HG03280 (cell line): ENCODE data around the gene TCAF2.
"Not testable (repeated sequence)": the region's sequence is repeated elsewhere in the genome, so short reads cannot be mapped to it uniquely, and the experiment has no call there.

Source experiments
- ATAC-seq: cut with Tn5 transposase; IDR thresholded peaks from one replicate; pipeline ENCODE4 v1.9.1; 2021; ENCODE audit warnings: mild to moderate bottlenecking, moderate library complexity; ENCODE audit not compliant: unreplicated experiment

The TCAF2 gene

DNA sequence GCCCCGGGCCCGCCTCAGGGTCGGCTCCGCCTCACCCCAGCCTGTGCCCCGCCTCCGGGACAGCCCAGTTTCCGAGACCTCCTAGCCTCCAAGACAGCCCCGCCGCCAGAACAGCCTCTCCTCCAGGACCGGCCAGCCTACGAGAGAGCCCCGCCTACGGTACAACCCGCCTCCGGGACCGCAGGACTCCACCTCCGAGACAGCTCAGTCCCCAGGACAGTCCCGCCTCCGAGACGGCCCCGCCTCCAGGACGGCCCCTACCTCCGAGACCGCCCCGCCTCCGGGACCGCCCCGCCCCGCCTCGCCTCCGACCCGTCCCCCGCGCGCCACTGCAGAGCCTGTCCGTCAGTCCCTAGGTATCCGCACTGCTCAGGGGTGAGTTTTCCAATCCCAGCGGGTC is at the start of gene TCAF2:
Gene TCAF2, plus strand, starts transcription at position 329 of the 400 bp plus-strand sequence.
- ATAC-seq: peak; percentile 87

DNA sequence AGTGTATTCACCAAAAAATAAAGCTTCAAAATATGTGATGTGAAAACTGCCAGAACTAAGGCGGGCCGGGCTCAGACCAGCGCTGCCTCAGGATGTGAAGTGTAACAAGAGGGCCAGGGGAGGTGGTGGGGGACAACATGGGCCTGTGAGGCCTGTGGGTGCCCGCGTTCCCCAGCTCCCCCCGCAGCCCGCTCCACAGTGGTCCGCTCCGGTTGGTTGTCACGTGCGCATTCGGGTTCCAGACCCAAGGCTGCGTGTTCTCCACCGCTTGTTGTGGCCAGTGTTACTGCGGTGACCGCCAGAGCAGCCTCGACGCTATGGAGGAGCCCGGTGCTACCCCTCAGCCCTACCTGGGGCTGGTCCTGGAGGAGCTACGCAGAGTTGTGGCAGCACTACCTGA is 49.3 kb upstream of the TCAF2 start, which contains the start of gene CTAGE15:
Gene CTAGE15, plus strand, starts transcription at position 301 of the 400 bp plus-strand sequence. Its CDS starts 17 bp downstream, at position 318.
- not testable (repeated sequence) for ATAC-seq

DNA sequence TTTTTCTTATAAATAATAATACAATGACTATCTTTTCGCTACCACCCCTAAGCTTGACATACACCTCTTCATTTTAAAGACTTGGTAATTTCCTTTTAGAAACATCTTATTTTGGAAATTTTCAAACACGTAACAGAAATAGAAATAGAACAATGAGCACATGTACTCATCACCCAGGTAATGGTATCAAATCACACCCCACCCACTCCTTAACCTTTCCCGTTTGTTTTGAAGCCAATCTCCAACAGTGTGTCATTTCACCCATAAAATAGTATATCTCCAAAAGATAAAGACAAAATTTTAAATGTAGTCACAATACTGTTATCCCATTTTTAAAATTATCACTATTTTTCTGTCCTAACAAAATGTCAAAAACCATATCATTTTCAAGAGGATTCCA is 32.6 kb upstream of the TCAF2 start:
- not testable (repeated sequence) for ATAC-seq

DNA sequence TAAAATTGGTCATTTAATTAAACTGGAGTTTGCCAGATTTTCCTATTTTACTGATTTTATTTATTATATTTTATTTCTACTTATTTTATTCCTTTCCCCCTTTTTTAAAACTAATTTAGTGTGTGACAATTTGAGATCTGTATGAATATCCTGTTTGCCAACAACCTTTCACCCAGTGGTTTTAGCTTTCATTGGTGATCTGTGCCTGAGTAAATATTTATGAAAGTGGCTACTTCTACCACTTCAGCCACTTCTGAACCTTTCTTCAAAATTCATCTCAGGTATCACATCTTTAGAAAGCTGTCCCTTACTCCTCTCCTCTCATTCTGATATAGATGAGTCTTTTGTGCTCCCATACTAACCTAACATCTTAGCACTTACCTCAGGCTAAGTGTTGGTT is 30.9 kb upstream of the TCAF2 start:
- not testable (repeated sequence) for ATAC-seq

DNA sequence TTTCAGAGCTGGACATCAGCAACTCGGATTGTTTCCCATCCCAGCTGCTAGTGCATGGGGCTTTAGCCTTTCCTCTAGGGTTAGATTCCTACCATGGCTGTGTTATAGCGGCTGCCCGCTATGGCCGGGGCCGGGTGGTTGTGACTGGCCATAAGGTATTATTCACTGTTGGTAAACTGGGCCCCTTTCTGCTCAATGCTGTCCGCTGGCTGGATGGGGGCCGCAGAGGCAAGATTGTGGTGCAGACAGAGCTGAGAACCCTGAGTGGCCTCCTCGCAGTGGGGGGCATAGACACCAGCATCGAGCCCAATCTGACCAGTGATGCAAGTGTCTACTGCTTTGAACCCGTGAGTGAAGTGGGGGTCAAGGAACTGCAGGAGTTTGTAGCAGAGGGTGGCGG is 22.7 kb upstream of the TCAF2 start:
- ATAC-seq: not testable (repeated sequence)

DNA sequence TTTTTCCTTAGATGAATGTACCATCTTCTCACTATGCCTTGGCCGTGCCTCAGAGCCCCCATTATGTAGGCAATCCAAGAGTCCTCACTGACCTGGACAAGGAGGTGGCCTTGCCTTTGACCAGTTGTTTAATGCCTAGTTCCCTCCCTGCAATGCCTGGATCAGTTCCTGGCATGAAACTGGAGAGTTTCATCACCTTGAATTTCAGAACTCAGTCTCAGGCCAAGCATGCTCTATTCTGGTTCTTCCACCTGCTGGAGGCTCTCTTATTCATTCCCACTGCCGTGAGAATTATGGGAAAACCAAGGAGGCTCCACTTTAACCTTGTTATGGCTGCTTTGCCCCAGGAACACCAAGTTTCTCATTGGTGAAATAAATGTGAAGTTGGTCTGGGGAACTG is 17.2 kb upstream of the TCAF2 start:
- ATAC-seq: not testable (repeated sequence)

DNA sequence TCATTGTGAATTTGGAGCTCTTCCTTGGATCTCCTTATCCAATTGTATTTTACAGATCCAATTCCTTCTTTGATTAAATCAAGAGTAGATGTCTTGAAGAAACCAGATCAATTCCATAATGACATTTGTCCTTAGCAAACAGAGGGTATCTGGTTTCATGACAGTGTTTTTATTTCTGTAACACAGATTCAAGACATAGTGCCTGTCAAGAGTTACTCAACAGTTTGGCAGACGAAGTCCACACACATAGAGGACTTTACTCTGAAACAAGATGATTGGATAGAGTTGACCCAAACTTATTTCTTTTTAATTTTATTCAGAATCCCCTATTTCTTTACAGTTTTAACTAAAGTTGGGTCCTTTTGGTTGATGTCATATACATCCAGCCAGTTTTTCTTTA is 14.7 kb upstream of the TCAF2 start:
- not testable (repeated sequence) for ATAC-seq

DNA sequence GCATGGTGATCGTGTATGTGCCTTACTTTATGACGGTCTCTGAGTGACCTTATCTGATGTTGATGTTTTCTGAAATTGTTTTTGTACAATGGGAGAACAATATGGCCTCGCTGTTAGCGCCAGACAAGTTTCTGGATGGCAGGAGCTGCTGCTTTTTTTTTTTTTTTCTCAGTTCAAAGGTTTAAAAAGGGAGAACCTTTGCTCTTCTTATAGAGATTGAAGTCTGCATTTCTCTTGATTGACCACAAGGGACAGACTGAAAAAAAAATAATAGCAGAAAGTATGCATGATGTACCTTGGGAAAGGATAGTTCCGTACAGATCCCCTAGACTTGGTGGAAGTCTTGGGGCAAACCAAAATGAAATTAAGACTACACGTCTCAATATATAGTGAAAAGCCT is 5.2 kb upstream of the TCAF2 start:
- not testable (repeated sequence) for ATAC-seq

DNA sequence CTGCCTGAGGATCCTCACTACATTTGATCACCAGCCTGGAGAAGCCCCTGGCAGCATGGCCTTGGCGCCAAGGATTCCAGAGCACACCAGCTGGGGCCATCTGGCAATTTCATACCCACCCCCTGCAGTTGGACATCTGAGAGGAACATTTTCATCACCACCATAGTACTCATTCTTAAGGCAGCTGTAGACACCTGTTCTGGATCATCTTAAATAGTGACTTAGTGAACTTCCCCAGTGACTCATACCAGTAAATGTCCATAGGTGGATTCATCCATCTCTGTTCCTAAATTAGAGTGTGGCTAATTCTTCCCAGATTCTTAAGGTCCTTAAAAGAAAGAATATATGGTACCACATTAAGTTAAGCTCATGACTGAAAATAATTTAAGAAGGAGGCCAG is 3.6 kb upstream of the TCAF2 start:
- not testable (repeated sequence) for ATAC-seq

DNA sequence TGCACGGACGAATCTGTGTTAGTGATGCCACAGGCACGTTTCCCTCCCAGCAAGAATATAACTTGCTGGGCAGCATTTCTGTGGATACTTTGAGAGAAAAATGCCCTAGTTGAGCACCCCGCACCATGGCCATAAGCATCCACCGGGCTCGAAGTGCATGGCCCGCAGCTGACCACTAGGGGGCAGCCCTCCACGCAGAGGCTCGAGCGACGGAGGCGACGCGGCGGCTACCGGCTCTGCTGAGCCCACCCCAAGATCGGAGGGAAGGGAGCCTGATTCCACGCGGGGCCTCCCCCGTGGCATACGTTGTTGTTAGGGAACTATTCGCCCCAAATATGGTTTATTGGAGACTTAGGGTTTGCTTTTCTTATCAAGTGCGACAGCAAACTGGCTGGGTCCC is 716 bp upstream of the TCAF2 start:
- peak; percentile 23 for ATAC-seq

DNA sequence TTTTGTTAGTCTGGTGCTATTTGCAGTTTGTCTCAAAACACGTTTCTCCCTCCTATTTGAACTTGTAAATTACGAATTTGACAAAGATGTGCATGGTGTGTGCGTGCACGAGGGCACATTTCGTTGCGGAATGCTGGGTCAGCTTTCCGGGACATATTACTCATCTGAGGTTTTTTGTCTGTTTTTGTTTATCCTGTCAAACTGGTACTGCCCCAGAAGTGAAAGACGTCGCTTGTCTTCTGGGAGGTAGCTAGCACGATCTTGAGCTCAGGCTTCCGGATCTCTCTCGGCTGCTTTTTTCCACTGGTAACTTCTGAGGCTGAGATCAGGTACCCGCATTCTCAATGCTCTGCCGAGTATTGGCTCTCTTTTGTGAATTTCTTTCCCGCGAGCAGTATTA is 401 bp downstream of the TCAF2 start:
- ATAC-seq: peak; percentile 33

DNA sequence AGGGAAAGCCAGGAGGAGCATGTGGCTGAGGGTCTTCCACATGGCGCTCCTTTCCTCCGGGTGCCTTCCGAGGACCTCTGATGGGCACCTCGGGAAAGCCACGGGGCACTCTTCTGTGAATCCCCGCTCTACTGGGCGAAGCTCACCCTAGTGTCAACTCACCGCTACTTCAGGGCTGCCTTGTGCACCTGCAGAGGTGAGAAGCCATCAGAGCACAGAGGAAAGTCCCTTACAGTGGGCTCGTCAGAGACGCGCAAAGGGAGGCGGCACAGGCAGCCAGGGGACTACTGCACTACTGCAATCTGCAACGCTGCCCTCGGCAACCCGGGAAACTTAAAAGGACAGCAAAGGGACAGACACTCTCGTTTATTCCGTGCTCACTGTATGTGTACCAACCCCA is 1.4 kb downstream of the TCAF2 start:
- peak; percentile 30 for ATAC-seq

DNA sequence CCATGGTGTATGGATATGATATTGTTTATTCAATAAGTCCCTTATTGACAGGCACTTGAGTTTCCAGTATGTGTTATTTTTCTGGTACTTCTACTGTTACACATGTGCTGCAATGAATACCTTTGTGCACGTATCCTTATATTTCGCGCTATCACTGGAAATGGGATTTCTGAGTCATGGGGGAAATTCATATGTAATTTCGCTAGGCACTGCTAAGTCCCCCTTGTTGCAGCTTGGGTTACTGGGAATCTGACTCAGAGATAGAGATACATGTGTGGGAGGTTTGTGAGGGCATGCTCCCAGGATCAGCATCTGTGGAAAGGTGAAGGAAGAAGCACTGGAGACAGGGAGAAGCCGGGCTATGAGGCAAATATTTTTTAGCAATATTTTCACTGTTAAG is 9.9 kb downstream of the TCAF2 start:
- not testable (repeated sequence) for ATAC-seq

DNA sequence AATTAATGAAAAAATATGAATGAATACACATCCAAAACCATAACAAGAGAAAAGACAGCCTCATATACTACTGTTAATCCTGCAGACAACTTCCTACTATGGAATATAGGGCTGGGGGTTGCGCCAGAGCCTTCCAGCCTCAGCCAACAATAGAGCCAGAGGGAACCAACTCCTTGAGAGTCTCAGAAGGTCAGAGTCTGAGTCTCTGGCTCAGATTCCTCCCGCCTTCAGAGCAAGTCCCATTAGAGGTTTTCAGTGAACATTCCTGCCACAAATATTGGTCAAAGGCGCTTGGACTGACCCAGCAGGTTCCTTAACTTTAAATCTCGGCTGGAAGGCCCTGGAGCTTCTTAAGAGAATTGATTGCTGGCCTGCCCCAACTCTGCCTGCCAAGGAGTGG is 11.7 kb downstream of the TCAF2 start:
- ATAC-seq: not testable (repeated sequence)

DNA sequence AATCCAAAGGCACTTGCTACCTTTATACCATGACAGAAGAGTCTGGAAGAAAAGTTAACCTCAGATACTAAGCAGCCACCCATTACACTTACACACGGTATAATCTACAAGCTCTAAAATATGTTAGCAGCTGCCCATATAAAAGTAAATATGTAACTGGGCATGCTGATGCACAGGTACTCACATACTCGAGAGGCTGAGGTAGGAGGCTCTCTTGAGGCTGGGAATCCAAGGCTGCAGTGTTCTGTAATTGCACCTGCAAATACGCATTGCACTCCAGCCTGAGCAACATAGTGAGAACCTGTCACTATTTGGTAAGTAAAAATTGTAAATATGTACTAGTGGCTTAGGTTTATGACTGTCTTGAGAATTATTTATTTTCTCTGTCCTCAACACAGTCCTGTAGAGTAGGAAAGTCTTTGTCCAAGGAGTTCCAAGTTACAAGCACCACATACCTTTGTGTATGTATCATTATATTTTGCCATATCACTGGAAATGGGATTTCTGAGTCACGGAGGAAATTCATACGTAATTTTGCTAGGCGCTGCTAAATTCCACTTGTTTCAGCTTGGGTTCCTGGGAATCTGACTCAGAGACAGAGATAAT is 12.3 kb downstream of the TCAF2 start:
- not testable (repeated sequence) for ATAC-seq

DNA sequence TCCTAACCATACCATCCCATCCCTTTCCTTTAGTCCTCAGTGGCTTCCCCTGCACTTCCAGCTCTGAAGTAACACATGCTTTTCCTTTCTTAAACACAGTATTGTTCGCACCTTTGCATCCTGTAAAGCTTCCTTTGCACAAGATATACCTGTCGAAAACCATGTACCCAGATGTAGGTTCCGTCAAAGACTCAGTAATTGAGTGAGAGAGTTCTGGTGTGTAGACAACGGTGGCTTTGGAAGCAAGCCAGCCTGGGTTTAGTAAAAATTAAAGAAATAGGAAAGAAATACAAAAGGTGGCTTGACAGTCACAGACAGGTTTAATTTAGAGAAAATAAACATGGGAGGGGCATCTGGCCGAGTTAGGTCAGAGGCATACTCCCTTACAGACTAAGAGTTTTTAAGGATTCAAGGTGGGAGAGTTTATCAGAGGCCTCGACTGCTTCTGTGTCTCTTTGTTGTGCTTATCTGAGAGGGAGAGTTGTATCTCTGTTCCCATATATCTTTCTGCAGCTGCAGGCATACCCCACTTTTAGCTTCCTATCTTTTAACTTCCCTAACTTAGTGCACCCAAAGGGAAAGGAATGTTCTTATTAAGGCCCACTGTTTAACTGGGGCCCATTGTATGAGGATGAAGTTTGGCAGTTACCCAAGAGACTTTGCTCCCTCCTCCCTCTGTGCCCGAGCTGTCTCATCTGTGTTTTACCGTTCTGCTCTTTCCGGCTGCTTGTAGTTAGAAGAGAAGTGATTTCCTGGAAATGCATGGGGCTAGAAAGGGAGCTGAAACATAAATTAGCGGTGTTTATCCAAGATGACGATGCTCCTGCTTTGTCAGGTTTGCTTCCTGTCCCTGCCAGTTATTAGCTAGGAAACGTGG is 14.8 kb downstream of the TCAF2 start:
- not testable (repeated sequence) for ATAC-seq

DNA sequence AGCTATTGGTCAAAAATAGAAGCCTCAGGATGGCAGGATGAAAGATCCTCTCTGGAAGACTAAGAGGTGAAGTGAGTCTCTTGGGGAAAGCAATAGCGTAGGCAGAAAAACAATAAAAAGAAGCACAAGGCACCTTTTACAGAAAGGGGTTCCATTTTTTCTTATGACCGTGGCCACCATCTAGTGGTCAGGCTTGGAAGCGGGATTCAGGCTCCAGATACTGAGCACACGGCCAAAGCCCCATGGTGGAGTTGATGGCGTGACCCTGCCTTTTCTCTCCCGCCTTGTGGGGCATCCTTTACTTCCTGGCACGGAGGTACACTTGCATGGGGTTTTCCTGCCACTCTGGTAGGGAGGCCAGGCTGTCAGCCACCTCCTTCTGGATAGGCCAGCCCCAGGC is 18.6 kb downstream of the TCAF2 start:
- peak; percentile 77 for ATAC-seq

DNA sequence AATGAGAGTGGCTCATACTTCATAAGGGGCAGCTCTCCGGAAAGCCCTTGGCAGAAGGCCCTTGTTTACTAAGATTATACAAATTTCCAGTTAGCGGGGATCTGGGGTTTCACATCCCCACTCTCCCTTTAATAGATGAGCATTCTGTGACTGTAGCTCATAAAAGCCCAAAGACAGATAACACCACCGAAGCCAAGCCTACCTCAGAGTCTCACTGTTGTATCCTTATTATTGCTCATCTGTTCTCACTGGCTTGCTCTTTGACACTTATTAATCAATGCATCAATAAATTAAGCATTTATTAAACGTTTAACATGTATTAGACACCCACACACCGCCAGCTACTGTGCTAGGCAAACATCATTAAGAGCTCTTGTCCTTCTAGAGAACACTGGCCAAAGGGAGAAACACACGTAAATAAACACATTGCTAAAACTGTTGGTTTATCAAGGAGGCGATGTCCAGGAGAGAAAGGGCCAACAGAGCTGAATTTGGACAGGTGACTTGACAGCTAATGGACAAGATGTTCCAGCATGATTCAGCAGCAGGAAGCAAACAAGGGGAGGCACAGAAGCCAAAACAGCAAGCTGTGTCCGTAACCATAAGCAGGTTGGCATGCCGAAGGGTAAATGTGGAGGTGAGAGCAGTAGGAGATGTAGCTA is 19.9 kb downstream of the TCAF2 start:
- not testable (repeated sequence) for ATAC-seq

DNA sequence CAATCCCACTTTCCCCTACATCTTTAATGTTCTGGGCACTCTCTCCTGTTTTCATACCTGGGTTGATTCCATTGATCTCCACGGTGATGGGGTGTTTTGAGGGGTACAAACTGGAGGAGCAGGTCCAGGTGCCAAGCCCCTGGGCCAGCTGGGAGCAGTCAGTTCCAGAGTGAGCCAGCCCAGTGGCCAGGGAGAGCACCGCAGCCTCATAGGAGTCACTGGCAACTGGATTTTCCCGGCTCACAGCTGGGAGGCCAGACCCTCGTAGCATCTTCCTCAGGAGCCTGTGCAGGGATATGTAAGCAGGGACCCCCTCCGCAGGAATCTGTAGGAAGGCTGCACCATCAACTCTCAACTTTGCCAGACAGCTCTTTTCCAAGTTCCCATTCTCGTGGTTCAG is 25.8 kb downstream of the TCAF2 start:
- not testable (repeated sequence) for ATAC-seq

DNA sequence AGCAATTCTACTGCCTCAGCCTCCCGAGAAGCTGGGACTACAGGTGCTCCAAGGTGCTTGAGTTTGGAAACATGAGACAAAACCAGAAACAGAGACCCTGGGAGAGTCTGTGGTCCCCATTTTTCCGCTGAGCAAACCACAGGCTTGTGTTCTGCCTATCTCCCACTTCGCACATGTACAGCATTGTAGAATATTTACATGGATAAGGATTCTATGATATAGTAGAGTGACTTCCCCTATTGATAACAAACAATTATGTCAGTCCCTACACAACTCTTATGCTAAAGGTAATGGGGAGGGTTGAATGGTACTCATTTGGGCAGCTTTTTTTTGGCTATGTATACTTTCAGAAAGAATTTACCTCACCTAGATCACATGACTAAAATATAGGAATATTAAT is 29.1 kb downstream of the TCAF2 start:
- ATAC-seq: not testable (repeated sequence)

DNA sequence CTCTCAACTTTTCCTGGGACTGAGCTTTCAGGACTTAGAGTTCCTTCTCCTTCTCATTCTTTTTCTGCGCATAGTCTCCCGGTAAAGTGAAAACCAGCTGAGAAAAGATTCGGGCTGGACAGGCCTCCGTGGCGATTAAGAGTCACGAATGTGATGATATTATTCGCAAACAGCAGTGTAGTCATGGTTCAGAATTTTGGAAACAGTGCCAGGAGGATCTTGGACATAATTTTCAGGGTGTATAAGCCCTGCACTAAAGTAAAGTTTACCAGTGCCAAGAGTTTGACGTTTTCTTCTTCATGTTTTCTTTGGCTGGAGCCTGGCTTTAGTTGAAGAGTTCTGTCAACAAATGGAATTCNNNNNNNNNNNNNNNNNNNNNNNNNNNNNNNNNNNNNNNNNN is 29.7 kb downstream of the TCAF2 start:
- not testable (repeated sequence) for ATAC-seq
